Mononuclear cell (primary cell): ENCODE results near the gene ATAD3C. TPM values are rescaled to one million over a fixed set of nuclear protein-coding genes. Genes with fewer than 3 reads are reported as not detected.
"Not testable (repeated sequence)": the region's sequence is repeated elsewhere in the genome, so short reads cannot be mapped to it uniquely, and the experiment has no call there.

Source experiments
- H3K27me3 ChIP-seq: 2 replicates; pipeline ENCODE4 v1.6.0; 2011; ENCODE audit warnings: low read length, control low read depth; ENCODE audit not compliant: insufficient read depth
- H3K4me1 ChIP-seq: 2 replicates; pipeline ENCODE4 v1.5.1; 2011; ENCODE audit warnings: mild to moderate bottlenecking, low read length, control low read depth; ENCODE audit not compliant: insufficient read depth
- H3K4me3 ChIP-seq: 2 replicates; pipeline ENCODE4 v1.5.1; 2011; ENCODE audit warnings: mild to moderate bottlenecking, low read length, moderate library complexity
- H3K9me3 ChIP-seq: 2 replicates; pipeline ENCODE4 v1.5.1; 2011; ENCODE audit warnings: low read depth, mild to moderate bottlenecking, control low read depth, low read length
- total RNA-seq: library from RNA; depleted of rRNA; stranded (reverse); fragments of >200 nt; gene quantifications from one replicate; pipeline ENCODE4 v1.2.3, GENCODE V29; 2012

The ATAD3C gene
- total RNA-seq, 1 donor, result 0.63 TPM

DNA sequence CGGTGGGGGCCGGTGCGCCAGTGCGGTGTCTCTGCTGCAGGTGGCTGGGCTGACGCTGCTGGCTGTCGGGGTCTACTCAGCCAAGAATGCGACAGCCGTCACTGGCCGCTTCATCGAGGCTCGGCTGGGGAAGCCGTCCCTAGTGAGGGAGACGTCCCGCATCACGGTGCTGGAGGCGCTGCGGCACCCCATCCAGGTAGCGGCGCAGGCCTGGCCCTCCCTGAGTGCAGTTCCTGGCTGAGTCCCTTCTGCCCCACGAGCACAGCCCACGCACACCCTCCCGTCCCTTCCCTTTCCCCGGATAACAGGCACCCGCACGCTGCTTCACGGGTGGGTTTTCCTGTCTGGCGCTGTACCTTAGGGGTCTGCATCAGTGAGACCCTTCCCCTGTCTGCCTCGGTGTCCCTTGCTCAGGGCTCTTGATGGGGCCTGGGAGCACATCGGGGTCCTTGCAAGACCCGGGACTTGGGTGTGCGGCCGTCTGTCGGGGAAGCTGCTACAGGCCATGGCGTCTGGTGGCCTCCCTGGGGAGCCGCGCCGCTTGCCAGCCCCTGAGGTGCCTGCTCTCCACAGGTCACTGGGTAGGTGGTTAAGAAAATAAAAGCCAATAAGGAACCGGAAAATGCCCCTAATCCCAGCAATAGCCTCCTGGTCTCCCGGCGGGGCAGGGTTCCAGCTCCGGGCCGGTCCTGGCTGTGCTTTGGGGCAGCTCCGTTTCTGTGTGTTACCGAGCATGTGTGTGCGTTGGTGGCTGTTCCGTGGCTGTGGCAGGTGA lies 35.7 kb downstream of the ATAD3C start:
- not testable (repeated sequence) for H3K27me3 ChIP-seq, H3K9me3 ChIP-seq, H3K4me3 ChIP-seq, H3K4me1 ChIP-seq

- not testable (repeated sequence) for H3K4me3 ChIP-seq, H3K4me1 ChIP-seq, H3K27me3 ChIP-seq, H3K9me3 ChIP-seq
These were observed 36.3 kb downstream of the ATAD3C start for GRCh38 chr1:1485755-1486317.

GRCh38 chr1:1487701-1488100 lies 38.2 kb downstream of the ATAD3C start:
- H3K9me3 ChIP-seq, result no peaks in the 10 kb centered on the region
- H3K4me1 ChIP-seq, result no peaks in the 10 kb centered on the region
- no peak overlapping the region for H3K4me3 ChIP-seq
- H3K27me3 ChIP-seq, result no peaks in the 10 kb centered on the region

DNA sequence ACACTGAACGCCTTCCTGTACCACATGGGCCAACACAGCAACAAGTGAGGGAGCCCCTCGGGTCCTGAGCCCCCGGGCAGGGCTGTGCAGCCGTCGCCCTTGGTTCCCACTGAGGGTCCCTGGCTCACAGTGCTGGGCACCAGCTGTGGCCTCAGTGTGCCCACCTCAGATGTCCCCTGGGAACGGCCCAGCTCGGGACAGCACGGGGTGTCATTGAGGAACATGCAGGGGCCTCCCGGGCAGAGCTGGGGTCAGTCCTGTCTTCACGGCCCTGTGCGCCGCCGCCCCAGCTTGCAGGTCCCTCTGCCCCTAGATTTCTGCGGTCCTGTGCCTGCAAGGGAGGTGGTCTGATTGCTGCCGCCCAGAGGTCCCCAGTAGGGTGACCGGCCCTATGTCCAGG lies 39.7 kb downstream of the ATAD3C start:
- H3K27me3 ChIP-seq, result no peaks in the 10 kb centered on the region
- no peak overlapping the region for H3K4me3 ChIP-seq
- no peaks in the 10 kb centered on the region for H3K9me3 ChIP-seq
- no peaks in the 10 kb centered on the region for H3K4me1 ChIP-seq

DNA sequence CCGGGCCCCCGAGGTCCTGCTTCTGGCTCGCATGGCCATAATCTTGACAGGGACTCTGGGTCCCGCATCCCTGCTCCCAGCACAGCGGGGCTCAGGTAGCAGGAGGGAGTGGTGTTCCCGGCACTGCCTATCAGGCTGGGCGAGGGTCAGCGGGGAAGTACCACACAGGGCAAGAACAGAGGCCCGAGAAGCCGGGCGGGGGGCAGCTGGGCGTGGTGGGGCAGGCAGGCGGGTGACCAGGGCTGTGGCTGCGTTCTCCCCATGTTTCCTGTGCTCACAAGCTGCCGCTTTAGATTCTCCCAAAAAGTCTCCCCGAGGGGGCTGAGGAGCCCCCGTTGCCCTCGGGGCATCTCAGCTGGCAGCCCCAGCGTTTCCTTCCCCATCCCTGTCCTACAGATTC lies 40.4 kb downstream of the ATAD3C start:
- Histone ChIP-seq H3K4me1 (no peaks in the 10 kb centered on the region), H3K9me3 (no peaks in the 10 kb centered on the region), H3K4me3 (no peak overlapping the region), H3K27me3 (no peaks in the 10 kb centered on the region)

GRCh38 chr1:1490633-1491230 lies 41.2 kb downstream of the ATAD3C start:
- no peaks in the 10 kb centered on the region for H3K27me3 ChIP-seq
- H3K4me3 ChIP-seq, result no peak overlapping the region
- no peaks in the 10 kb centered on the region for H3K9me3 ChIP-seq
- no peaks in the 10 kb centered on the region for H3K4me1 ChIP-seq

GRCh38 chr1:1491601-1492000 lies 42.1 kb downstream of the ATAD3C start:
- Histone ChIP-seq H3K4me3 (no peak overlapping the region), H3K9me3 (no peaks in the 10 kb centered on the region), H3K4me1 (no peaks in the 10 kb centered on the region), H3K27me3 (no peaks in the 10 kb centered on the region)

DNA sequence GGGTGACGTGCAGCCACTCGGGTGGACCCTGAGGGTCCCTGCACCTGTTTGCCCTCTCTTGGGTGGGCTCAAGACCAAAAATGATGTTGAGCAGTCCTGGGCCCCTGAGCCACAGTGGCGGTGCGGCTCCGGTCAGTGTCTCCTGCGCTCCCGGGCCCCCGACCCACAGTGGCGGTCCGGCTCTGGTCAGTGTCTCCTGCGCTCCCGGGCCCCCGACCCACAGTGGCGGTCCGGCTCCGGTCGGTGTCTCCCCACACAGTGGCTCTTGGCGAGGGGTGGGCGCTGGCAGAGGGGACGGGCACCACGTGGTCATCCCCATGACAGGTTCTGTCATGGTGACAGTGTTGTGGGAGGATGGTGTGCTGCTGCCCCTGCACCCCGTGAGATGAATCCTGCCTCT lies 44.8 kb downstream of the ATAD3C start:
- not testable (repeated sequence) for H3K9me3 ChIP-seq, H3K4me3 ChIP-seq, H3K4me1 ChIP-seq, H3K27me3 ChIP-seq

- not testable (repeated sequence) for H3K9me3 ChIP-seq, H3K4me3 ChIP-seq, H3K27me3 ChIP-seq, H3K4me1 ChIP-seq
These were observed 46.0 kb downstream of the ATAD3C start for GRCh38 chr1:1495461-1495975.

GRCh38 chr1:1504777-1505365 lies 55.4 kb downstream of the ATAD3C start:
- H3K27me3 ChIP-seq, result not testable (repeated sequence)

DNA sequence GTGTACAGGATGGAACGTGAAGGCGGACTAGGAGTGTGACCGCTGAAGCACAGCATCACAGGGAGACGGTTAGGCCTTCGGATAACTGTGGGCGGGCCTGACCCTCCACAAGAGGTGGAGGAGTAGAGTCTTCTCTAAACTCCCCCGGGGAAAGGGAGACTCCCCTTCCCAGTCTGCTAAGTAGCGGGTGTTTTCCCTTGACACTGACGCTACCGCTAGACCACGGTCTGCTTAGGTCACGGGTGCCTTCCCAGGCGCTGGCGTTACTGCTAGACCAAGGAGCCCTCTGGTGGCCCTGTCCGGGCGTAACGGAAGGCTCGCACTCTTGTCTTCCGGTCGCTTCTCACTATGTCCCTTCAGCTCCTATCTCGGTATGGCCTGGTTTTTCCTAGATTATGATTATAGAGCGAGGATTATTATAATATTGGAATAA lies 55.9 kb downstream of the ATAD3C start:
- H3K4me3 ChIP-seq, H3K9me3 ChIP-seq, H3K4me1 ChIP-seq, H3K27me3 ChIP-seq: not testable (repeated sequence)

More at GRCh38 chr1:1504777-1505365, 55.4 kb downstream of the ATAD3C start:
- not testable (repeated sequence) for H3K4me3 ChIP-seq, H3K9me3 ChIP-seq, H3K4me1 ChIP-seq

GRCh38 chr1:1505801-1506200 lies 56.3 kb downstream of the ATAD3C start:
- not testable (repeated sequence) for H3K4me3 ChIP-seq, H3K27me3 ChIP-seq, H3K9me3 ChIP-seq, H3K4me1 ChIP-seq

DNA sequence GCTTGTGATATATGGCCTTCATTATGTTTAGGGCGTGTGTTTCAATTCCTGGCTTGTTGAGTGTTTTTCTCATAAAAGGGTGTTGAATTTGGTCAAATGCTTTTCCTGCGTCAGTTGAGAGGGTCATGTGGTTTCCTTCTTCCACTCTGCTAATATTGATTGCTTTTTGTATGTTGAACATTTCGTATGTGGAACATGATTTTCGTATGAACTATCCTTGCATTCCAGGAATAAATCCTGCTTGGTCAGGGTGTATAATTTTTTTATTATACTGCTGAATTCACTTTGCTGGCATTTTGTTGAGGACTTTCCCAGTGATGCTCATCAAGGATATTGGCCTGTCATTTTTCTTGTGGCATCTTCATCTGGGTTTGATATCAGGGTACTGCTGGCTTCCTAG lies 57.8 kb downstream of the ATAD3C start:
- H3K4me3 ChIP-seq, result no peak overlapping the region
- peaks cover 9% of the 10 kb centered on the region for H3K4me1 ChIP-seq
- H3K9me3 ChIP-seq, result no peaks in the 10 kb centered on the region
- H3K27me3 ChIP-seq, result no peaks in the 10 kb centered on the region

DNA sequence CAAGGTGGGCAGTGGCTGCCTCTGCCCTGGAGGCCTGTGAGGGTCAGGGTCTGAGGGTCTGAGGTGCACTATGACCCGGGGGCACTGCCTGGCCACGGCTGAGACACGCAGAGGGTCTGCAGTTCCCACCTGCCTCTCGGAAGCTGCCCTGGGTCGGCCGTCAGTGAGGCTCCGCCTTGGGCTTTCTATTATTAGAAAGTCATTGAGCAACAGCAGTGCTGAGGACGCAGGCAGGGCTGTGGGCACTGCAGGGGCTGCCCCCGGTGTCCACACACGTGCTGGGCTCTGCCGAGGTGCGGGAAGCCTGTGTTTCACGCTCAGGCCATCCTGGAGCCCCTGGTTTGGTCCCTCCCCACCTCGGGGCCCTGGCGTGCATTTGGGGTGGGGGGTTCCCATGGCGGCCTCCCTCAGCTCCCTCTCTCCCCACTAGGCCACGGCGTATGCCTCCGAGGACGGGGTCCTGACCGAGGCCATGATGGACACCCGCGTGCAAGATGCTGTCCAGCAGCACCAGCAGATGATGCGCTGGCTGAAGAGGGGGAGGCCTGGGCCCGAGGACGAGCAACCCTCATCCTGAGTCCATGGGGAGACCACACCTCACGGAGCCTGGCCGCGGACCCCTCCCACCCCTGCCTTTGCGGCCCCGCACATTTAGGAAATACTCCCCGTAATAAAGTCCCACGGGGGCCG lies 59.4 kb downstream of the ATAD3C start:
- H3K4me1 ChIP-seq, H3K4me3 ChIP-seq, H3K27me3 ChIP-seq, H3K9me3 ChIP-seq: not testable (repeated sequence)

DNA sequence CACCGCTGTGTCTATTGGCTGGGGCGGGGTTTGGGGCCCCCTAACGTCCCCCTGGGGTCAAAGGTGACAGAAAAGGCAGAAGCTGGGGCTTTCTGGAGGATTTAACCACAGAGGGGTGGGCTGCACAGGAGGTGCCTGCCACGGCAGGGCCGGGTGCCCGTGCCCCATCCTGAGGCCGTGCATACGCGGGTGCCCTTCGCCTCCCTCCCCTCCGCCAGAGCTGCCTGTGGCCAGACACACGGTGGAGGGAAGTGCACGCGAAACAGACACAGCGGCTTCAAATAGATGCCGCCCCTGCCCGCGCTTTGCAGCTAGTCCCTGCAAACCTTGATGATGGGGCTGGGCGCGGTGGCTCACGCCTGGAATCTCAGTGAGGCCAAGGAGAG lies 60.0 kb downstream of the ATAD3C start:
- H3K4me3 ChIP-seq, H3K9me3 ChIP-seq, H3K4me1 ChIP-seq, H3K27me3 ChIP-seq: not testable (repeated sequence)
